ENCODE measurements around the gene NEK6.

NEK6 gene

DNA sequence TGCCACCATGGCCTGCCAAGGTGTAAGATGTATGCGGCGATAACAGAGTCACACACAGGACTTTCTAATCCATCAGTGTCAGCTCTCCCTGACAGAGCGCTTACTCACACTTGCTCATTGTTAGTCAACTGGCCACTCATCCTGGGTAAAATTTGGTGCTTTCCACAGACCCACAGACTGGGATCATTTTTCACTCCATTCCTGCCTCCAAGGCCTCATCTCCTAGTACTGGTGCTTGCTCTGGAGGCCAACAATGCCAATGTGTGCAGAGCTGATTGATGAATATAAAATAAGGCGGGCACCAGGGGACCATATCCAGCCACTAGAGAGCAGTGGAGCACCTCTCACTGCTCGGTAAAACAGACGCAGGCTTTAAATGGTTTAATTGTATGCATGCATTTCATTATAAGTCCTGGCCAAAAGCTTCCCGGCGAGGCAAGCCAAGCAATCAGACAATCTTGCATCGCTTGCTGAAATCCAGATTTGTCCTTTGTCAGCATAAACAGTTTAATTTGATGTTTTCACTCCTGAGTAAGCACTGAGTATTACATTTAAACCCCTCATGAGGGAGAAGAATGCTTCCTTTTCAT, 135.2 kb downstream of the NEK6 start:
- Histone ChIP-seq H3K27ac (no peak overlapping the region), H3K4me2 (no peak overlapping the region), H3K4me1 (ENCODE audit: low read depth, poor library complexity, severe bottlenecking) (peaks cover 13% of the 10 kb centered on the region), H3K36me3 (ENCODE audit: insufficient read depth) (no peaks in the 10 kb centered on the region; the same call in 1 of the 2 replicates), H3K9ac (no peak overlapping the region), H3K27me3 (ENCODE audit: insufficient read depth, low read depth) (no peaks in the 10 kb centered on the region), H4K20me1 (ENCODE audit: insufficient read depth) (peaks cover 2% of the 10 kb centered on the region; the same call in 1 of the 2 replicates), H3K79me2 (ENCODE audit: insufficient read depth, low read depth) (peaks cover 61% of the 10 kb centered on the region), H2AFZ (ENCODE audit: low read depth) (no peak overlapping the region), H3K4me3 (IDR thresholded peaks at IDR 0.05; ENCODE audit: insufficient read depth, low read depth, low read length) (no peak overlapping the region)
- no peak for TF ChIP-seq CTCF (conservative IDR thresholded peaks at IDR 0.05; ENCODE audit: low read depth, low read length)

GRCh38 chr9:124394167-124394566, 136.4 kb downstream of the NEK6 start:
- Histone ChIP-seq H3K36me3 (ENCODE audit: insufficient read depth) (no peaks in the 10 kb centered on the region; the same call in 1 of the 2 replicates), H2AFZ (ENCODE audit: low read depth) (no peak overlapping the region), H3K4me3 (IDR thresholded peaks at IDR 0.05; ENCODE audit: insufficient read depth, low read depth, low read length) (no peak overlapping the region), H3K4me1 (ENCODE audit: low read depth, poor library complexity, severe bottlenecking) (peaks cover 6% of the 10 kb centered on the region), H3K4me2 (no peak overlapping the region), H3K27me3 (ENCODE audit: insufficient read depth, low read depth) (no peaks in the 10 kb centered on the region), H3K27ac (no peak overlapping the region), H4K20me1 (ENCODE audit: insufficient read depth) (no peaks in the 10 kb centered on the region; the same call in 1 of the 2 replicates), H3K9ac (no peak overlapping the region), H3K79me2 (ENCODE audit: insufficient read depth, low read depth) (peaks cover 49% of the 10 kb centered on the region; the same call in 1 of the 2 replicates)
- no peak for TF ChIP-seq CTCF (conservative IDR thresholded peaks at IDR 0.05; ENCODE audit: low read depth, low read length)

DNA sequence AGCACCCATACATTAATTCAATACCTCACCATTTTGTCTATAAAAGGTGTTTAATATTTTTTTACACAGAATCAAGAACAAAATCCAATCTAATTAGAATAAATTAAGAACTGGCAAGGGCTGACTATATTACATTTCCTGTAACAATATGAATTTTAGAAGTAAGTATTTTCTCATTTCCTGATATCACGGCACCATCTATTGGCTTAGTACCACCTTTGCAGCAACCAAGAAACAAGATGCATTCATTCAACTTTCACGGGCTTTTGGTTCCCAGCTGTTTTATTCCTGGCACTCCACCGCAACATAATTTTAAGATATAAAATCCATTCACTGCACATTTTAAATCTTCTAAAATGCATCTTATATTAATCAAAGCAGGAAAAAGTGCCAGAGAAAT, 136.8 kb downstream of the NEK6 start:
- H3K4me2 ChIP-seq = no peak overlapping the region
- no peak overlapping the region for H3K4me3 ChIP-seq (IDR thresholded peaks at IDR 0.05; ENCODE audit: insufficient read depth, low read depth, low read length)
- no peak overlapping the region for H3K27ac ChIP-seq
- no peak for TF ChIP-seq CTCF (conservative IDR thresholded peaks at IDR 0.05; ENCODE audit: low read depth, low read length)
- no peaks in the 10 kb centered on the region; the same call in 1 of the 2 replicates for H4K20me1 ChIP-seq (ENCODE audit: insufficient read depth)
- no peak overlapping the region for H3K9ac ChIP-seq
- peaks cover 4% of the 10 kb centered on the region for H3K4me1 ChIP-seq (ENCODE audit: low read depth, poor library complexity, severe bottlenecking)
- H3K79me2 ChIP-seq (ENCODE audit: insufficient read depth, low read depth) = peaks cover 45% of the 10 kb centered on the region; the same call in 1 of the 2 replicates
- H2AFZ ChIP-seq (ENCODE audit: low read depth) = no peak overlapping the region
- no peaks in the 10 kb centered on the region for H3K27me3 ChIP-seq (ENCODE audit: insufficient read depth, low read depth)
- H3K36me3 ChIP-seq (ENCODE audit: insufficient read depth) = no peaks in the 10 kb centered on the region; the same call in 1 of the 2 replicates

GRCh38 chr9:124395826-124396225, 138.1 kb downstream of the NEK6 start:
- Histone ChIP-seq H3K4me2 (no peak overlapping the region), H3K27me3 (ENCODE audit: insufficient read depth, low read depth) (no peaks in the 10 kb centered on the region), H3K27ac (no peak overlapping the region), H3K36me3 (ENCODE audit: insufficient read depth) (no peaks in the 10 kb centered on the region; the same call in 1 of the 2 replicates), H2AFZ (ENCODE audit: low read depth) (no peak overlapping the region), H3K9ac (no peak overlapping the region), H3K79me2 (ENCODE audit: insufficient read depth, low read depth) (peaks cover 39% of the 10 kb centered on the region; the same call in 1 of the 2 replicates), H4K20me1 (ENCODE audit: insufficient read depth) (no peaks in the 10 kb centered on the region; the same call in 1 of the 2 replicates), H3K4me1 (ENCODE audit: low read depth, poor library complexity, severe bottlenecking) (no peaks in the 10 kb centered on the region), H3K4me3 (IDR thresholded peaks at IDR 0.05; ENCODE audit: insufficient read depth, low read depth, low read length) (no peak overlapping the region)
- TF ChIP-seq CTCF (conservative IDR thresholded peaks at IDR 0.05; ENCODE audit: low read depth, low read length) = no peak

All from KMS-11 (cell line).